ENCODE results near the gene LHPP.

The LHPP gene

GRCh38 chr10:124516181-124516580, 54.6 kb downstream of the LHPP start:
- no peaks in the 10 kb centered on the region for H4K20me1 ChIP-seq (ENCODE audit: insufficient read depth, low read length)
- H2AFZ ChIP-seq (ENCODE audit: low read length) = no peak overlapping the region
- H3K9me2 ChIP-seq (ENCODE audit: low read depth, low read length) = no peaks in the 10 kb centered on the region
- H3K4me2 ChIP-seq (ENCODE audit: low read length) = no peak overlapping the region
- H3F3A ChIP-seq (ENCODE audit: insufficient read depth, low read length) = no peaks in the 10 kb centered on the region
- H3K4me1 ChIP-seq (ENCODE audit: insufficient read depth, low read length, severe bottlenecking) = no peaks in the 10 kb centered on the region
- no peak overlapping the region for H3K27ac ChIP-seq (ENCODE audit: low read depth, low read length, poor library complexity, severe bottlenecking)
- H3K27me3 ChIP-seq (ENCODE audit: insufficient read depth, low read length) = no peaks in the 10 kb centered on the region; the same call in 1 of the 2 replicates
- H3K36me3 ChIP-seq (ENCODE audit: insufficient read depth, low read length) = no peaks in the 10 kb centered on the region
- H3K79me2 ChIP-seq (ENCODE audit: insufficient read depth, low read length) = no peaks in the 10 kb centered on the region
- TF ChIP-seq EZH2 (IDR thresholded peaks at IDR 0.05; ENCODE audit: borderline replicate concordance, low read length) (no peak), CTCF (IDR thresholded peaks at IDR 0.05; ENCODE audit: low read length) (no peak)
- no peak overlapping the region for H3K9ac ChIP-seq (ENCODE audit: low read length)
- H3K4me3 ChIP-seq (ENCODE audit: low read depth, low read length, poor library complexity, severe bottlenecking) = no peak overlapping the region
- H3K9me3 ChIP-seq (ENCODE audit: low read length) = no peaks in the 10 kb centered on the region

GRCh38 chr10:124516746-124517397, 55.2 kb downstream of the LHPP start:
- H2AFZ ChIP-seq (ENCODE audit: low read length) = no peak overlapping the region
- no peak overlapping the region for H3K27ac ChIP-seq (ENCODE audit: low read depth, low read length, poor library complexity, severe bottlenecking)
- no peaks in the 10 kb centered on the region for H3K4me1 ChIP-seq (ENCODE audit: insufficient read depth, low read length, severe bottlenecking)
- H3K4me3 ChIP-seq (ENCODE audit: low read depth, low read length, poor library complexity, severe bottlenecking) = no peak overlapping the region
- no peaks in the 10 kb centered on the region for H3K79me2 ChIP-seq (ENCODE audit: insufficient read depth, low read length)
- no peaks in the 10 kb centered on the region for H3K9me3 ChIP-seq (ENCODE audit: low read length)
- H3K27me3 ChIP-seq (ENCODE audit: insufficient read depth, low read length) = no peaks in the 10 kb centered on the region; the same call in 1 of the 2 replicates
- no peak overlapping the region for H3K9ac ChIP-seq (ENCODE audit: low read length)
- no peaks in the 10 kb centered on the region for H3K36me3 ChIP-seq (ENCODE audit: insufficient read depth, low read length)
- H3K9me2 ChIP-seq (ENCODE audit: low read depth, low read length) = no peaks in the 10 kb centered on the region
- H3F3A ChIP-seq (ENCODE audit: insufficient read depth, low read length) = no peaks in the 10 kb centered on the region
- H4K20me1 ChIP-seq (ENCODE audit: insufficient read depth, low read length) = no peaks in the 10 kb centered on the region
- no peak for TF ChIP-seq CTCF (IDR thresholded peaks at IDR 0.05; ENCODE audit: low read length)
- no peak for TF ChIP-seq EZH2 (IDR thresholded peaks at IDR 0.05; ENCODE audit: borderline replicate concordance, low read length)
- H3K4me2 ChIP-seq (ENCODE audit: low read length) = no peak overlapping the region

- H3K4me3 ChIP-seq (ENCODE audit: low read depth, low read length, poor library complexity, severe bottlenecking) = no peak overlapping the region
These were observed 55.8 kb downstream of the LHPP start for GRCh38 chr10:124517461-124517860.

More at GRCh38 chr10:124517461-124517860, 55.8 kb downstream of the LHPP start:
- no peaks in the 10 kb centered on the region for H3K9me2 ChIP-seq (ENCODE audit: low read depth, low read length)
- no peaks in the 10 kb centered on the region for H3K9me3 ChIP-seq (ENCODE audit: low read length)
- no peaks in the 10 kb centered on the region for H3K36me3 ChIP-seq (ENCODE audit: insufficient read depth, low read length)
- H3K79me2 ChIP-seq (ENCODE audit: insufficient read depth, low read length) = no peaks in the 10 kb centered on the region
- no peak overlapping the region for H3K27ac ChIP-seq (ENCODE audit: low read depth, low read length, poor library complexity, severe bottlenecking)
- no peaks in the 10 kb centered on the region for H3F3A ChIP-seq (ENCODE audit: insufficient read depth, low read length)
- H3K27me3 ChIP-seq (ENCODE audit: insufficient read depth, low read length) = no peaks in the 10 kb centered on the region; the same call in 1 of the 2 replicates
- no peak overlapping the region for H3K9ac ChIP-seq (ENCODE audit: low read length)
- H2AFZ ChIP-seq (ENCODE audit: low read length) = no peak overlapping the region
- H3K4me2 ChIP-seq (ENCODE audit: low read length) = no peak overlapping the region
- no peak for TF ChIP-seq EZH2 (IDR thresholded peaks at IDR 0.05; ENCODE audit: borderline replicate concordance, low read length)
- TF ChIP-seq CTCF (IDR thresholded peaks at IDR 0.05; ENCODE audit: low read length) = no peak
- H3K4me1 ChIP-seq (ENCODE audit: insufficient read depth, low read length, severe bottlenecking) = no peaks in the 10 kb centered on the region
- no peaks in the 10 kb centered on the region for H4K20me1 ChIP-seq (ENCODE audit: insufficient read depth, low read length)
